Endothelial cell (in vitro differentiated cells): ENCODE data around the gene SUB1. TPM values are rescaled to one million over a fixed set of nuclear protein-coding genes. Genes with fewer than 3 reads are reported as not detected.

Source experiments
- DNase-seq: peaks from one replicate; pipeline ENCODE4 v3.0.0; 2021; ENCODE audit warnings: low spot score
- H3K27ac Mint-ChIP-seq: one replicate; pipeline ENCODE4 v1.8.0; 2021; ENCODE audit warnings: mixed read lengths, inconsistent platforms; ENCODE audit not compliant: unreplicated experiment
- H3K27me3 Mint-ChIP-seq: one replicate; pipeline ENCODE4 v1.8.0; 2021; ENCODE audit warnings: mild to moderate bottlenecking, moderate library complexity, mixed read lengths, inconsistent platforms; ENCODE audit not compliant: unreplicated experiment
- H3K36me3 Mint-ChIP-seq: one replicate; pipeline ENCODE4 v1.8.0; 2021; ENCODE audit warnings: mild to moderate bottlenecking, low read depth, mixed read lengths, inconsistent platforms; ENCODE audit not compliant: unreplicated experiment
- H3K4me1 Mint-ChIP-seq: one replicate; pipeline ENCODE4 v1.8.0; 2021; ENCODE audit warnings: mild to moderate bottlenecking, mixed read lengths, inconsistent platforms; ENCODE audit not compliant: unreplicated experiment
- H3K4me3 Mint-ChIP-seq: one replicate; pipeline ENCODE4 v1.8.0; 2021; ENCODE audit warnings: mild to moderate bottlenecking, mixed read lengths, inconsistent platforms; ENCODE audit not compliant: unreplicated experiment
- H3K9me3 Mint-ChIP-seq: one replicate; pipeline ENCODE4 v1.8.0; 2021; ENCODE audit warnings: mixed read lengths, inconsistent platforms; ENCODE audit not compliant: unreplicated experiment
- CTCF ChIP-seq: fragments of 200-600 bp; sonication (generic); IDR thresholded peaks from one replicate; pipeline ENCODE4 v1.5.0; 2021; ENCODE audit warnings: antibody characterized with exemption; ENCODE audit not compliant: unreplicated experiment
- total RNA-seq: library from RNA; stranded (reverse); fragmentation: NEBNext Ultra II Directional; extraction: Animal tissue kit (Norgen Biotek cat#: 25700); gene quantifications from one replicate; pipeline ENCODE4 v1.2.1, GENCODE V29; 2021; ENCODE audit not compliant: unreplicated experiment

The SUB1 gene
- total RNA-seq, 1 donor from 2014 or later = 294 TPM

- Mint-ChIP-seq H3K36me3 (peaks cover 6% of the 10 kb centered on the region), H3K4me3 (no peak overlapping the region), H3K27me3 (peaks cover 3% of the 10 kb centered on the region), H3K4me1 (peaks cover 3% of the 10 kb centered on the region), H3K9me3 (no peaks in the 10 kb centered on the region), H3K27ac (no peak overlapping the region)
- TF ChIP-seq CTCF = no peak
- no peak for DNase-seq
Measured at GRCh38 chr5:32612134-32612888, 27.0 kb downstream of the SUB1 start.

GRCh38 chr5:32613050-32613672 is 27.8 kb downstream of the SUB1 start:
- H3K9me3 Mint-ChIP-seq = no peaks in the 10 kb centered on the region
- peak; percentile 86 for DNase-seq
- H3K4me3 Mint-ChIP-seq = no peak overlapping the region
- H3K27ac Mint-ChIP-seq = no peak overlapping the region
- peak; percentile 95 for TF ChIP-seq CTCF
- peaks cover 6% of the 10 kb centered on the region for H3K36me3 Mint-ChIP-seq
- peaks cover 3% of the 10 kb centered on the region for H3K4me1 Mint-ChIP-seq
- H3K27me3 Mint-ChIP-seq = peaks cover 3% of the 10 kb centered on the region

GRCh38 chr5:32615236-32615635 is 29.9 kb downstream of the SUB1 start:
- H3K27me3 Mint-ChIP-seq = peaks cover 3% of the 10 kb centered on the region
- no peak for TF ChIP-seq CTCF
- no peak for DNase-seq
- H3K27ac Mint-ChIP-seq = no peak overlapping the region
- H3K36me3 Mint-ChIP-seq = no peaks in the 10 kb centered on the region
- no peaks in the 10 kb centered on the region for H3K9me3 Mint-ChIP-seq
- H3K4me3 Mint-ChIP-seq = no peak overlapping the region
- peaks cover 3% of the 10 kb centered on the region for H3K4me1 Mint-ChIP-seq

- Mint-ChIP-seq H3K36me3 (no peaks in the 10 kb centered on the region), H3K4me1 (no peaks in the 10 kb centered on the region), H3K9me3 (no peaks in the 10 kb centered on the region), H3K4me3 (no peak overlapping the region), H3K27ac (no peak overlapping the region), H3K27me3 (peaks cover 1% of the 10 kb centered on the region)
- no peak for TF ChIP-seq CTCF
- no peak for DNase-seq
Measured at GRCh38 chr5:32618962-32619361, 33.6 kb downstream of the SUB1 start.

GRCh38 chr5:32621256-32621655 is 35.9 kb downstream of the SUB1 start:
- DNase-seq = no peak
- Mint-ChIP-seq H3K4me3 (no peak overlapping the region), H3K9me3 (no peaks in the 10 kb centered on the region), H3K4me1 (peaks cover 1% of the 10 kb centered on the region), H3K27ac (no peak overlapping the region), H3K27me3 (peaks cover 1% of the 10 kb centered on the region), H3K36me3 (no peaks in the 10 kb centered on the region)
- no peak for TF ChIP-seq CTCF
